GM19025 (cell line): ENCODE measurements around the gene MAS1.
"Not testable (repeated sequence)": the region's sequence is repeated elsewhere in the genome, so short reads cannot be mapped to it uniquely, and the experiment has no call there.

Source experiments
- ATAC-seq: cut with Tn5 transposase; IDR thresholded peaks from one replicate; pipeline ENCODE4 v1.9.1; 2021; ENCODE audit warnings: mild to moderate bottlenecking, low read depth, moderate library complexity; ENCODE audit not compliant: unreplicated experiment

MAS1 gene

DNA sequence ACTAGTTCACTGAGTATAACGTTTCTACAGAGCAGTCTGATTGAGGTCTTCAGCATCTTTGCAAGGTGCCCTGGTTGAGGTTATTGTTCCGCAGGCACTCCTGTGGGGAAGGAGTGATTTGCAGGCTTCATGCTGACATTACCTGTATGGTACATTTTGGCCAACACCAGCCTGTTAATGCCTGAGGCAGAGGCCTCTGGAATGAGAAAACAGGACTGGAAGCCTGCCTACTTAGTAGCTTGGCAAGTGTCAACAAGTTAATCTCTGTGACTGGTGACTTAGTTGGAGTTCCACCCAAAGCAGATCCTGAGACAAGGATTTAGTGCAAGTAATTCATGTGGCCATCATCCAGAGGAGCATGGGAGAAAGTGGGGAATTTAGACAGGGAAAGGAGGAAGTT, 24.6 kb downstream of the MAS1 start:
- ATAC-seq, result no peak

DNA sequence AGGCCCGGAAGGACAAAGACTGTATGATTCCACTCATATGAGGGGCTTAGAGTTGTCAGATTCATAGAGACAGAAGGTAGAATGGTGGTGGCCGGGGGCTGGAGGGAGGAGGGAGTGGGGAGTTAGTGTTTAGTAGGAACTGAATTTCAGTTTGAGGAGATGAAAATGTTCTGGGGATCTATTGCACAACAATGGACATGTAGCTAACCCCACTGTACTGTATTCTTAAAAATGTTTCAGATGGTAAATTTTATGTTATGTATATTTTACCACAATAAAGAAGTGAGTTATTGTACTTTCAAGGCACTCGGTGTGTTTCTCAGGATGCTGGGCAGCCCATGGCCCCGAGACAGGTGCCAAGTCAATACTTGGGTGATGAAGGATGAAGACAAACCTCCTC, 25.4 kb downstream of the MAS1 start:
- ATAC-seq, result no peak

DNA sequence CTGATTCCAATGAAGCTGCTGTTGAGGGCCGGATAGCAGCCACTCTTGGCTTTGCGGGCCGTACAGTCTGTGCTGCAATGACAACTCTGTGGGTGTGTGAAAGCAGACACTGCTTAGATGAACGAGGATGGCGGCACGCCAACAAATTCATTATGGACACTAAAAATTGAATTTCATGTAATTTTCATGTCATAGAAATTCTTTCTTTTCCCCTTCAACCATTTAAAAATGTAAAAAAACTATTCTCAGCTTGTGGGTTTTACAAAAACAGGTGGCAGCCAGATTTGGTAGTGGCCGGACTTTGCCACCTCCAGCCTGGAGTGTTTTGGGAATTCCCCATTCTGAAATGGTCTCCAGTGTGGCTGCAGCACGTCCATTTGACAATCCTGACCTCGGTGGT, 26.0 kb downstream of the MAS1 start:
- ATAC-seq, result no peak

DNA sequence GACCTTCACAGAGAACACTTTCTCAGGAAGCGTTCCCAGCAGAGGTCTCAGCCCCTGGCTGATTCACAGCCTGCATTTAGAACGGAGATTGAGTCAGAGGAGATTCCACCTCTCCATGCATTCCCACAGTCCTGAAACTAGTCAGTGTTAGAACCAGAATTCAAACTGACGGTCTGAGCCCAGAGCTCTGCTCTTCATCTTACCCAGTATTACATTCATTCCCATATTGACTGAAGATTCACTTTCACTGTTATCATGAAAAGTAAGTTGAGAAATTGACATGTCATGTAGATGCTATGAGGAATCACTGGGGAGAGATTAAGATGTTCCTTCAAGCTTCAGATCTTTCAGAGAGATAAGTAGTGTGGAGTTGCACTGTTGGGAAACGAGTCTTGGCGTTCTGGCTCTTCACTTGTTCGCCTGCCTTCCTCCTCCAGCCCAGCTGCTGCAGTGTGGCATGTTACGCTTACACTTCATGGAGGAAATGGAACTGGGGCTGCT, 28.3 kb downstream of the MAS1 start:
- no peak for ATAC-seq

DNA sequence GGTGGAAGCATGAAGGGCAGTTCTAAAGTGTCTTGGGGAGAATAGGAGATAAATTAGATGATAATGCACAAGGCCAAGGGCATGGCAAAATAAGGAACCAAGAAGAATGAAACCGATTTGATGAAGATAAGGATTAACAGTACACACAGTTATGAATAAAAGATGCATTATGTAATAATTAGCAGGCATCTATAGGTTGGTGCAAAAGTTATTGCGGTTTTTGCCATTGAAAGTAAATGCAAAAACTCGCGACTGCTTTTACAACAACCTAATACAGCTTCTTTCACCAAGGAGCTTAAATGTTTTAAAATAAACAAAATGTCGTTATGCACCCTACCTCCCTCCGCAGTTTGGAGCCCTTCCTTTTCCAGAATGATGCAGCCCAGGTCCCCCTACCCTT, 29.0 kb downstream of the MAS1 start:
- no peak for ATAC-seq

DNA sequence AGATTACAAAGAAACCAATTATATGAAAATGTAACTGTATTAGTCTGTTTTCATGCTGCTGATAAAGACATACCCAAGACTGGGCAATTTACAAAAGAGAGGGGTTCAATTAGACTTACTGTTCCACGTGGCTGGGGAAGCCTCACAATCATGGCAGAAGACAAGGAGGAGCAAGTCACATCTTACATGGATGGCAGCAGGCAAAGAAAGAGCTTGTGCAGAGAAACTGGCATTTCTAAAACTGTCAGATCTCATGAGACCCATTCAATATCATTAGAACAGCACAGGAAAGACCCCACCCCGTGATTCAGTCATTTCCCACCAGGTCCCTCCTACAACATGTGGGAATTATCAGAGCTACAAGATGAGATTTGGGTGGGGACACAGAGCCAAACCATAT, 33.4 kb downstream of the MAS1 start:
- not testable (repeated sequence) for ATAC-seq

DNA sequence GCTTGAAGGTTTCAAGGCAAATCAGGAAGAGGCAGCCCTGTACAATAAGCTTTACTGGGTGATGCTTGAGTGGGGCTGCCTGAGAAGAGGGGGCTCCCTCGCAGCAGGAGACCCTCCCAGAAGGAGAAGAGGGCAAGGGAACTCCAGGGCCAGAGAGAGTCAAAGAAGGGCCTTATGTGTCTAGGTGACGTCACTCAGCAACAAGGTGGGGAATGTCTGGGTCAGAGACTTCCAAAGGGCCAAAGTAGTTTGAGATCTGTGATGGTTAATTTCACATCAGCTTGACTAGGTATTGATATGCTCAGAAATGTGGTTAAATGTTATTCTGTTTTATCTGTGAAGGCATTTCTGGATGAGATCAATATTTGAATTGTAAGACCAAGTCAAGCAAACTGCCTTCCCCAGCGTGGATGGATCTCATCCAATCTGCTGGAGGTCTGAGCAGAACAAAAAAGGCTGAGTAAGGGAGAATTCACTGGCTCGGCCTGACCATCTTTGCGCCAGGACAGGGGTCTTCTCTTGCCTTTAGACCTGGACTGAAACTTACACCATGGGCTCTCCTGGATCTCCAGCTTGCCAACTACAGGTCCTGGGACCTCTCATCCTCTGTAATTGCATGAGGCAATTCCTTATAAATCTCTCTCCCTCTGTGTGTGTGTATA, 35.9 kb downstream of the MAS1 start:
- ATAC-seq, result no peak

DNA sequence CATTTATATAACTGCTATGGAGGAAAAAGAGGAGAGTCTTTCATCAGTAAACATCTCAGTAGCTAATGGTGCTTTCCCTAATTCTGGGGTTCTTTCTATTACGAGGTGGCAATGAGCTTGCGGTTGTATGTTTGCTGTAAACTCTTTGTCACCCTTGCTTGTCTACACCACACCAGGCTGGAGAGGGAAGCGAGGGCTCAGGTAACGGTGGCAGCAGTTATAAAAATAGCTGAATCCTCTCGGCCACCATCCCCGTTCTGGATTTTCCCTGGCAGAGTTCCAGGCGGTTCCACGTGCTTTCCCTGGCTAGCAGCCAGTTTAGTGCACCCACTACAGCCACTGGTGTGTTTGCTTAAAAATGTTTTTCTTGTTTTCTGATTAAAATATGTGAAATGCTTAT, 39.0 kb downstream of the MAS1 start:
- peak; percentile 51 for ATAC-seq

DNA sequence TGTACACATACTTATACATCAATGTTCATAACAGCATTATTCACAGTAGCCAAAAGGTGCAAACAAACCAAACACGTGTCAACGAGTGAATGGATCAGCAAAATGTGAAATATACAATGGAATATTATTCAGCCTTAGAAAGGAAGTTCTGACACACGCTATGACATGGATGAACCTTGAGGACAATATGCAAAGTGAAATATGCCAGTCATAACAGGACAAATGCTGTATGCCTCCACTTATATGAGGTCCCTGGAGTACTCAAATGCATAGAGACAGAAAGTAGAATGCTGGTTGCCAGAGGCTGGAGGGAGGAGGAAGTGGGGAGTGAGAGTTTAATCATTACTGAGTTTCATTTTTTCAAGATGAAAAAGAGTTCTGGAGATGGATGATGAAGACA, 40.3 kb downstream of the MAS1 start:
- peak; percentile 79 for ATAC-seq

DNA sequence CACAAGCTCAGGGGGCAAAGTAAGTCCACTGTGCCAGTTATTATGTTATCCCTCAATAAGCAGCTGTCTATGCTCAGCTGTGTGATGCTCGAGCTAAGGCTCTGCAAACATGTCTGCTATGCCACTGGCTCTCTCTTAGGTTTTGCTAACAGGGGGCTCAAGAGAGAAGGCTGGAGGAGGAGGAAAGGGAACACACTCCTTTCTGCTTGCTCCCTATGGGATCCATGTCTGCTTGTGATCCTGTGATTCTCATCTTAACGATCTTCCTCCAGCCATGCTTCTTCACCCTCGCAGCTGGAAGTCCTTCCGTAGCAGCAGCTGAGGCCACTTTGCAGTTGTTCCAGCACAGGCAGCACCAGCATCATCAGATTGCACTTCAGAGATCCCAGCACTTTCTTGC, 41.1 kb downstream of the MAS1 start:
- no peak for ATAC-seq

DNA sequence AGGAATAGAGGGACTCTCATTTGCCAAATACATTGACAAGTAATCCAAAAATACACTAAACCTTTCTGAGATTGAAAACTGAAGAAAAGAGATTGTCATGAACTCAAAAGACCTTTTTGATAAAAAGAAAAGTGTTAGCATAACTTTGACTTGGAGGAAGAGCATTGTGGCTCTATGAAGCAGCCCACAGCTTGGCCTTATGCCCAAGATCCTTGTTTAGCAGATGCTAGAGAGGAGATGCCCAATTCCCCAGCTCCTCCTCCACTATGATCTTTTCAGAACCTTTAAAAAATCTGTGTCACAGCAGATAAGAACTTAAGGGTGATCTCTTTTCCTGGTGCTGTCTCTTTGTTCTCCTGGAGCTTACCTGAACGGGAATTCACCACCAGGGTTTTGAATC, 42.3 kb downstream of the MAS1 start:
- no peak for ATAC-seq

DNA sequence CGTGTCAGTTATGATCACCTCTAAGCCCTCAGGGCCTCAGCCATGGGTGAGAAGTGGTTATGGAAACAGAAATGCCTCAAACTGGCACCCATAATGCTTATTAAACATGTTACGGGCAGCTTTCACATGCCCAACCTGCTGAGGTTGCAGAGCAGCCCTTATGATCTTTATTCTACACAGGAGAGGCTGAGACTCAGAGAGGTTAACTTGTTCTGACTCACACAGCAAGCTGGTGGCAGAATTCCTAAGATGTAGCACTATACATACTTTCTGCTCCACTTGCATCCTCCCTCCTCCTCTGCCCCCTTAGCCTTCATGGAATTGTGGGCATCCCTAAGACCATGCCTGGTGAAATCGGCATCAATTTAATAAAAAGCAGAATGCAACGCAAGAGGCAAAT, 43.4 kb downstream of the MAS1 start:
- ATAC-seq, result no peak

DNA sequence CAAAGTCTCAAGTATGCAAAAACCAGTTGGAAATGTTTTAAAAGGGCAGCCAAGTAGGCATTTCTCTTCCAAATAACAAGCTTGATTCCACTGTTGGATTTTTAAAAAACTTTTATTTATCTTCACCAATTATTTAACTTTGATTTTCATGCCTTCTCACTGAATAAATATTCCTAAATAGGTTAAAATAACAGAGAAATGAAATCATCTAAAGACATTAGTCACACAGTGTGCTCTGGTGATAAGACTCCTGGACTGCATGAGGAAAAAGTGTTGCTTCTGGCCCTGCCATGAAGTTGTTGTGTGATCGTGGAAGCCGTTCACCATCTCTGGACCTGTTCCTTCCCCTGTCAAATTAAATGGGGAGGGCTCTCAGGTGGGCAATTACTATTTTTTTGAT, 44.3 kb downstream of the MAS1 start:
- no peak for ATAC-seq

DNA sequence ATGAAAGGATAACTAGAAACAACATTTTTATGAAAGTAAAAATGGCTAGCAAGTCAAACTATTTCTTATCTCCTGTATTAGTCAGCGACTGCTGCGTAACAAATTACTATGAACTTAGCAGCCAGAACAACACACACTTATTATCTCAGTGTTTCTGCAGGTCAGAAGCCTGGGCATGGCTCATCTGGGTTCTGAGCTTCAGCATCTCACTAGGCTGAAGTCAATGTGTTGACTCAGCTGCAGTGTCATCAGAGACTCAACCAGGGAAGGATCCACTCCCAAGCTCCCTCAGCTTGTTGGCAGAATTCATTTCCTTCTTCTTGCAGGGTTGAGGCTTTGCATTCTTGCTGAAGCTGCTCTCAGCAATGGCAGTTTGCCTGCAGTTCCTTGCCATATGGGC, 44.8 kb downstream of the MAS1 start:
- ATAC-seq, result no peak

DNA sequence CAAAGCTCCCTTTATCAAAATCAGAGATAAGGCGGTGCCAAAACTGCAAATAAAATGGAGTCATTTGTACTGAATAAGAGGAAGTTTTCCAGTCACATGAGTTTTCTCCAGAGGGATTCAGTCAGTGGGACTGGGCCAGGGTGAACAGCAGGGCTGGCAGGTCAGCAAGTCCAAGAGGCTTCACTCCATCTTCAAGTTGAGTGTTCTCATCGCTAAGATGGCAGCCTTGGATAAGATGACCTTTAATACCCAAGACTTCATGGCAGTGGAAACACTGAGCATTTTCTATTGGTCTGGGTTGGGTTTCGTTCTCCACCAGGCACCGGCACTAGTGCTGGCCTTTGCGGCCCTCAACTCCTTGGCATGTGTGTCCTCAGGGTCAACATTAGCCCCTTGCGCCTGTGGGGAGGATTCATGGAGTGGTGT, 48.8 kb downstream of the MAS1 start:
- no peak for ATAC-seq
